ENCODE measurements around the gene CDNF.

- TF ChIP-seq CTCF (IDR thresholded peaks at IDR 0.05; ENCODE audit: low read length) (no peak), EZH2 (IDR thresholded peaks at IDR 0.05; ENCODE audit: borderline replicate concordance, low read length) (no peak)
Measured at GRCh38 chr10:14844948-14845347, 7.1 kb upstream of the CDNF start.

All from OCI-LY1 (cell line).